Stomach (tissue), 4 donors: Measurements from ENCODE around the gene ZNG1A.

ENCODE experiments used
- CTCF ChIP-seq, 7 experiments: fragments of 450-650 bp in 4 of 7; fragments of 200-600 bp in 3 of 7; sonication (generic) in 3 of 7; IDR thresholded peaks; one replicate each; pipeline ENCODE4 v1.5.1; 2016 to 2019; ENCODE audit warnings: antibody characterized with exemption in 7 of 7, control low read depth in 2 of 7, mild to moderate bottlenecking in 1 of 7
- EP300 ChIP-seq: sonication (generic); formaldehyde crosslinking; IDR thresholded peaks from one replicate; pipeline ENCODE4 v1.6.1; 2017; ENCODE audit warnings: antibody characterized with exemption

- TF ChIP-seq CTCF (IDR thresholded peaks at IDR 0.05) = no peak
- TF ChIP-seq EP300 = no peak
Observed at GRCh38 chr9:214351-214647, 35.4 kb upstream of the ZNG1A start.
